GM18951 (cell line): ENCODE measurements around the gene EOGT.

Source experiments
- POLR2A ChIP-seq: IDR thresholded peaks from 4 replicates; pipeline ENCODE4 v1.6.1; 2011; ENCODE audit warnings: mild to moderate bottlenecking; ENCODE audit not compliant: insufficient read length, insufficient read depth; ENCODE audit errors: extremely low read depth
- in situ Hi-C: fragments of 300-500 bp; cut with MboI; formaldehyde crosslinking; loops from one replicate; pipeline ENCODE4 v1.12.0; 2022; ENCODE audit warnings: low sequenced_read_pairs, mixed read lengths, inconsistent platforms; ENCODE audit not compliant: unreplicated experiment

The EOGT gene

GRCh38 chr3:69020424-69020823 is 6.9 kb upstream of the EOGT start:
- in situ Hi-C loops, result no loop called here
- no peak for TF ChIP-seq POLR2A

GRCh38 chr3:69016901-69017300 is 3.4 kb upstream of the EOGT start:
- in situ Hi-C loops, result no loop called here
- no peak for TF ChIP-seq POLR2A

GRCh38 chr3:69016102-69016501 is 2.6 kb upstream of the EOGT start:
- in situ Hi-C loops, result no loop called here
- TF ChIP-seq POLR2A, result no peak

- no peak for TF ChIP-seq POLR2A
- in situ Hi-C loops, result no loop called here
These were observed 617 bp upstream of the EOGT start for GRCh38 chr3:69014022-69014580.

- TF ChIP-seq POLR2A, result no peak
- in situ Hi-C loops, result no loop called here
These were observed 658 bp downstream of the EOGT start for GRCh38 chr3:69012800-69013252.

GRCh38 chr3:69012100-69012799 is 1.2 kb downstream of the EOGT start:
- no peak for TF ChIP-seq POLR2A
- in situ Hi-C loops, result no loop called here

GRCh38 chr3:69011096-69011730 is 2.3 kb downstream of the EOGT start:
- no peak for TF ChIP-seq POLR2A
- in situ Hi-C loops, result no loop called here

GRCh38 chr3:69009559-69010410 is 3.7 kb downstream of the EOGT start:
- in situ Hi-C loops, result no loop called here

GRCh38 chr3:69008980-69009379 is 4.5 kb downstream of the EOGT start:
- no peak for TF ChIP-seq POLR2A
- in situ Hi-C loops, result no loop called here

More at GRCh38 chr3:69009559-69010410, 3.7 kb downstream of the EOGT start:
- no peak for TF ChIP-seq POLR2A

- in situ Hi-C loops, result no loop called here
- TF ChIP-seq POLR2A, result no peak
These were observed 7.5 kb downstream of the EOGT start for GRCh38 chr3:69005791-69006482.

GRCh38 chr3:69005071-69005790 is 8.3 kb downstream of the EOGT start:
- in situ Hi-C loops, result no loop called here
- TF ChIP-seq POLR2A, result no peak

- in situ Hi-C loops, result no loop called here
- no peak for TF ChIP-seq POLR2A
These were observed 9.3 kb downstream of the EOGT start for GRCh38 chr3:69004138-69004537.
